GM18517 (cell line): ENCODE results near the gene SLC9A8.

Experiments
- ATAC-seq: cut with Tn5 transposase; IDR thresholded peaks from one replicate; pipeline ENCODE4 v1.9.1; 2021; ENCODE audit warnings: mild to moderate bottlenecking, moderate library complexity; ENCODE audit not compliant: unreplicated experiment

Gene SLC9A8

GRCh38 chr20:49913399-49914047 lies 100.9 kb downstream of the SLC9A8 start:
- no peak for ATAC-seq

DNA sequence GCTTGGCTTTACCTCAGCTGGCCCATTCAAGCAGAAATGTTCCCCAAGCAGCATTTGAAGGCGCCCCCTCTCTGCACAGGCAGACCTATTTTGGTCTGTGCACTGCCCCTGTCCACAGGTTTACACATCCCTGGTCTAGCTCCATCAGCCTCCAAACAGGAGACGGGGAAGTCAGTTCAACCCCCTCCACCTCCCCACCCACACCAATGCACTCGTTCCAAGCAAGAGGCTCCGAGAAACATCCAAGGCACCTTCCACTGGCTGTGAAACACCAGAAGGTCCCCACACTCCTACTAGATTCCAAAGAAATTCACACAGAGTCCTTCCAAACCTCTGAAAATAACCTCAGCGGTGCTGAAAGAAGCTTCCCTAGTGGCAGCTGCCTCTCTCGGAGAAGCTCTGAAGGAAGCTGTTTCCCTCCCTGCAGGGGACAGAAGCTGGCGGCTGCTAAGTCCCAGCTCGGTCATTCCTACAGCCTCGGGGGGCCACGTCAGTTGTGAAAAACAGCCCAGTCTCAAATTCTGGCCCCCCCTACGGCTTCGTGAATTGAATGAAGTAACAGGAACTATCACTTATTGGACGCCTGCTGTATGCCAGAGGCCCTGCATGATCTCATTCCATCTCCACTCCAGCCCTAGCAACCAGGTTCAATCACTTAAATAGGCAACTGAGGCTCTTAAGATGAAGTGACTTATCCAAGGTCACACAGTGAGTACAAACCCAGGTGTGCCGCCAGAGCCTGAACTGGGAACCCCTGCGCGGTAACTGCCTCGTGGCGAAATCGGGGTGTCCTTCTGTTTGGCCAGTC lies 101.9 kb downstream of the SLC9A8 start:
- ATAC-seq, result peak; percentile 2

GRCh38 chr20:49915118-49915379 lies 102.4 kb downstream of the SLC9A8 start:
- peak; percentile 34 for ATAC-seq

- ATAC-seq, result peak; percentile 70
Observed at GRCh38 chr20:49915380-49916145, 102.9 kb downstream of the SLC9A8 start, which contains the start of gene SPATA2. Gene SPATA2 (minus strand): TSS chr20:49915529. CDS start chr20:49908490, 7,039 bp downstream.

- no peak for ATAC-seq
Observed at GRCh38 chr20:49916146-49917002, 103.7 kb downstream of the SLC9A8 start.

DNA sequence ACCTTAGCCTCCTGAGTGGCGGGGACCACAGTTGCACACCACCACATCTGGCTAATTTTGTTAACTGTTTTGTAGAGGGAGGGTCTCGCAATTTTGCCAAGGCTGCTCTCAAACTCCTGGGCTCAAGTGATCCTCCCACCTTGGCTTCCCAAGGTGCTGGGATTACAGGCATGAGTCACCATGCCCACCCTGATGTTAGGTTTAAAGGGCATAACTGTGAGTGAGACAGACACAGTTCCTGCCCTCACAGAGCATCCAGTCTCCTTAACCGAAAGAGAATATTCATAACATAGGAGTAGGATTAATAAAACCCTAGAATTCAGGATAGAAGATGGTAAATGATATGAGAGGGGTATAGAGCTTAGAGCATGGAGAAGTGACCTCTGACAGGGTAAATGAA lies 105.8 kb downstream of the SLC9A8 start:
- ATAC-seq, result no peak

- ATAC-seq, result no peak
Observed at GRCh38 chr20:49919009-49919408, 106.4 kb downstream of the SLC9A8 start.

- ATAC-seq, result no peak
Observed at GRCh38 chr20:49919461-49919860, 106.8 kb downstream of the SLC9A8 start.

DNA sequence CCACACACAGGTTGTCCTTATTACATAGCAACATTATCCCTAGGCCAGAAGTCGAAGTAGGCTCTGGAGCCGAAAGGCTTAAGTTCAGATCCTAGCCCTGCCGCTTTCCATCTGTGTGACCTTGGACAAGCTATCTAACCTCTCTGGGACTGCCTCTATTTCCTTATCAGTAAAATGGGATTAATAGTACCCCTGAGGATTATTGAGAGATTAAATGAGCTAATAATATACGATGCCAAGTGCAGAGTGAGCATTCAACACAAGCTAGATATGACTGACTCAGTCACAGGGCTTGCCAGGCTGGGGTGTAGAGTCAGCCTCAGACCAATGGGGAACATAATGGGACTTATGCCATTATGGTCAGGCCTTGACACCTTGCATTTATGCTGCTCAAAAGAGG lies 111.6 kb downstream of the SLC9A8 start:
- no peak for ATAC-seq

DNA sequence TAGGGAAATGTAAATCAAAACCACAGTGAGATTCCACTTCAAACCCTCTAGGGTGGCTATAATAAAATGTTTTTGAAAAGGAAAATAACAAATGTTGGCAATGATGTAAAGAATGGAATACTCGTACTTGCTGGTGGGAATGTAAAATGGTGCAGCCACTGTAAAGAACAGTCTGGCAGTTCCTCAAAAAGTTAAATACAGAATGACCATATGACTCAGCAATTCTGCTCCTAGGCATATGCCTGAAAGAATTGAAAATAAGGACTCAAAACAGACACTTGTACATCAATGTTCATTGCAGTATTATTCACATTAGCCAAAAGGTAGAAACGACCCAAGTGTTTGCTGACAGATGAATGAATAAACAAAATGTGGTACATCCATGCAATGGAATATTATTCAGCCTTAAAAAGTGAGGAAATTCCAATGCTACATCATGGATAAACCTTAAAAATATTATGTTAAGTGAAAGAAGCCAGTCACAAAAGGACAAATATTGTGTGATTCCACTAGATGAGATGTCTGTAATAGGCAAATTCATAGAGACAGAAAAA lies 113.3 kb downstream of the SLC9A8 start:
- no peak for ATAC-seq

DNA sequence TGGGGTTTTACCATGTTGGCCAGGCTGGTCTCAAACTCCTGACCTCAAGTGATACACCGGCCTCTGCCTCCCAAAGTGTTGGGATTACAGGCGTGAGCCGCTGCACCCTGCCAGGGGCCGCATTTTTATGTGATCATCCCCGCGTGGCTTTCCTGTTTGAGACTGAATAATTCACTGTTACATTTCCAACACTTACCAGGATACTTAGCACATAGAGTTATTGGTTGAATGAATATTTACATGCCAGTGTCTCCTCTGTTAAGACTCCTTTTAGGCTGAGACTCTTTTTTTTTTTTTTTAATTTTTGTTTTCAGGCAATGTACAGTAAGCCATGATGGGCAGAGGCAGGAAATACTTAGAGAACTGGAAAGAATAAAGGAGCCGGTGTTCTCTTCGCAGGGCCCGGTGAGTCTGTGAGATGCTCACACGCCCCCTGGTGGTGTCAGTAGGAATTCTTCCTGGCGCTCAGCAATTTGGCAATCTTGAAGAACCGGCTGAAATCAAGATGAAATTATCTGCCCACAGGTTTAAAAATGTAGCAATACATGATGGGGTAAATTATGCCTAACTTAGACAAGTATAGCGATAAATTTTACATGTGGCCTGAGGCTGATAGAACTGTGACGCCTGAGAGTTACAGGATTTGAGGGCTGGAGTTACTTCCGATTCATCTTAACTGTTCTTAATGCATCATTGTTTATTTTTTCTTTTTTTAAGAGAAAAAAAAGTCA lies 115.9 kb downstream of the SLC9A8 start:
- no peak for ATAC-seq

- ATAC-seq, result no peak
Observed at GRCh38 chr20:49929142-49929494, 116.5 kb downstream of the SLC9A8 start.

GRCh38 chr20:49935746-49936152 lies 123.1 kb downstream of the SLC9A8 start:
- no peak for ATAC-seq

- peak; percentile 68 for ATAC-seq
Observed at GRCh38 chr20:49936153-49937026, 123.8 kb downstream of the SLC9A8 start, which contains the start of gene RNF114. Gene RNF114 (plus strand): TSS chr20:49936397. CDS start chr20:49936413, 16 bp downstream.

GRCh38 chr20:49937027-49937929 lies 124.7 kb downstream of the SLC9A8 start:
- ATAC-seq, result no peak

DNA sequence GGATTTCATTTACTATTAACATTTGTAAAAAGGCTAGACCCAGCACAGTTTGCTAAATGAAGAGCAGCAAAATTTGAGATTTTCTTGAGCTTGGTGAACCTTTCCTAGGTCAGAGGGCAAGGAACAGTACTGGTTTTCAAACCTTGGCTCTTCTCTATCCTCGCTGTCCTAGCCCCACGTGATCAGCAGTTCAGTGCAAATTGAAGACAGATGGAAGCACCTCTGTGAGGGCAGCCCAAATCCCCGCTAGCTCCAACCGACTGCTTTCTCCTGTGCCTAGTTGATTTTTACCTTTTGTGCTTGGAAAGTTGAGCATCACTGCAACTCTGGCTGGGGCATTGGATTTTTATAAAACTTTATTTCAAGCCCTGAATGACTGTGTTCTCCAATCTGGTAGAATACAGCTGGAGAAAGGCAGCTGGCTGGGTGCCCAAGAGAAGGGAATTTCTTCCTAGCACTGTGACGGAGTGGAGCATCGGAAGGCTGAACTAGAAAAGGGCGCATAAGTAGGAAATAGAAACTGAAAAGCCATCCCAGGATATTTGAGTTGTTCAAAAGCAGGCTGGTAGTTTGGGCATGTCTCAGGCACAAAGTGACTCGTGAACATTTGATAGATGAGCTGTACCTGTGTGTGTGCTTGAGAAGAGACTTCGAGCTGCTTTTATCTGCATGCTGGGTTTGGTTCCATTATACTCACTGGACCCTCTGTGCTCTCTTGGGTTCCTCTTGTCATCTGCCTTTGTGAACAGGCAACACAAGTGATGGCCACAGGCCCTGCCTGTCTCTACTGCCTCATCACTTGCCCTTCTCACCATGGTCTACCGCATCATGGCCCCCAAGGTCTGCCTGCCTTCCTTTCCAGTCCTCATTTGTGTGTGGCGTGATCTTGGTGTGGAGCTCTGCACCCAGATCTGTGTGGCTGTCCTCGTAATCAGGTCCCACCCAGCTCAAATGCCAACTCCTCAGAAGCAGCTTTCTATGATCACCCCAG lies 125.8 kb downstream of the SLC9A8 start:
- ATAC-seq, result no peak

GRCh38 chr20:49941456-49941855 lies 128.8 kb downstream of the SLC9A8 start:
- ATAC-seq, result no peak
